HepG2 (cell line): ENCODE data around the gene PAK1IP1. TPM values are rescaled to one million over a fixed set of nuclear protein-coding genes. Genes with fewer than 3 reads are reported as not detected.
A peak's percentile ranks its signal among the peaks of the same experiment; 100 is the strongest.

Experiments used
- ATF7 ChIP-seq, 2 experiments: fragments of 450-650 bp in 1 of 2; sonication (generic) in 1 of 2; formaldehyde crosslinking in 1 of 2; IDR thresholded peaks; 2 replicates each; pipeline versions ENCODE4 v1.4.0 to v1.6.1; 2016 to 2020; ENCODE audit warnings: antibody characterized with exemption in 1 of 2, mild to moderate bottlenecking in 1 of 2, missing genetic modification reagents in 1 of 2
- ELF1 ChIP-seq: sonication (generic); formaldehyde crosslinking; IDR thresholded peaks from 2 replicates; pipeline ENCODE4 v1.4.0; 2020; ENCODE audit warnings: missing genetic modification reagents
- KDM5A ChIP-seq: fragments of 200-600 bp; sonication (generic); IDR thresholded peaks from 2 replicates; pipeline ENCODE4 v1.7.0; 2018; ENCODE audit warnings: antibody characterized with exemption, mild to moderate bottlenecking, low read length, borderline replicate concordance
- MLX ChIP-seq: IDR thresholded peaks from 2 replicates; pipeline ENCODE4 v1.6.1; 2016
- MTA1 ChIP-seq: sonication (generic); formaldehyde crosslinking; IDR thresholded peaks from 2 replicates; pipeline ENCODE4 v1.4.0; 2020; ENCODE audit warnings: missing genetic modification reagents, mild to moderate bottlenecking, borderline replicate concordance
- MXI1 ChIP-seq: IDR thresholded peaks from 3 replicates; pipeline ENCODE4 v1.6.1; 2012; ENCODE audit warnings: low read depth, low read length, inconsistent platforms, borderline replicate concordance
- NR3C1 ChIP-seq: sonication (generic); formaldehyde crosslinking; IDR thresholded peaks from 2 replicates; pipeline ENCODE4 v1.4.0; 2020; ENCODE audit warnings: missing genetic modification reagents
- PRPF4 ChIP-seq: fragments of 200-400 bp; formaldehyde crosslinking; IDR thresholded peaks from 2 replicates; pipeline ENCODE4 v1.6.1; 2016; ENCODE audit warnings: low read length, low read depth; ENCODE audit not compliant: poor library complexity, severe bottlenecking
- RARA ChIP-seq: IDR thresholded peaks from 2 replicates; pipeline ENCODE4 v1.6.1; 2016; ENCODE audit warnings: missing genetic modification reagents, missing compliant biosample characterization
- TBX2 ChIP-seq: sonication (generic); formaldehyde crosslinking; IDR thresholded peaks from 2 replicates; pipeline ENCODE4 v1.5.0; 2020; ENCODE audit warnings: missing genetic modification reagents, mild to moderate bottlenecking, borderline replicate concordance
- TEAD2 ChIP-seq: sonication (generic); formaldehyde crosslinking; IDR thresholded peaks from 2 replicates; pipeline ENCODE4 v1.9.0; 2021; ENCODE audit warnings: missing genetic modification reagents
- ZNF816 ChIP-seq: sonication (generic); formaldehyde crosslinking; IDR thresholded peaks from 2 replicates; pipeline ENCODE4 v1.8.0; 2022; ENCODE audit warnings: missing genetic modification reagents, mild to moderate bottlenecking, borderline replicate concordance
- polyA plus RNA-seq, 8 experiments: library from polyadenylated mRNA; depleted of rRNA in 3 of 8; stranded (reverse) in 7 of 8; unstranded in 1 of 8; fragments of >200 nt; fragmentation: Illumina TruSeq in 4 of 8; extraction: Trizol in 4 of 8; gene quantifications; 2 replicates each; pipeline versions ENCODE4 v1.2.1 to v1.2.3, GENCODE V29; 2011 to 2016; ENCODE audit warnings: low read depth in 4 of 8, missing spikeins in 1 of 8, mixed read lengths in 1 of 8; ENCODE audit not compliant: insufficient read depth in 1 of 8
- total RNA-seq, 5 experiments: library from RNA; depleted of rRNA; stranded (reverse); fragments of >200 nt; fragmentation: Illumina TruSeq; extraction: Trizol; gene quantifications; 2 replicates each; pipeline ENCODE4 v1.2.3, GENCODE V29; 2016; ENCODE audit warnings: low read depth in 1 of 5
- TF ChIP-seq, protein P1 (sequence below): sonication (generic); formaldehyde crosslinking; IDR thresholded peaks from 2 replicates; pipeline ENCODE4 v1.4.0; 2020; ENCODE audit warnings: missing genetic modification reagents
- TF ChIP-seq, protein P2 (sequence below): sonication (generic); formaldehyde crosslinking; IDR thresholded peaks from 2 replicates; pipeline ENCODE4 v1.5.1; 2020; ENCODE audit warnings: mild to moderate bottlenecking, missing genetic modification reagents
- TF ChIP-seq, protein P3 (sequence below): sonication (generic); formaldehyde crosslinking; IDR thresholded peaks from 2 replicates; pipeline ENCODE4 v1.5.0; 2020; ENCODE audit warnings: missing genetic modification reagents
- TF ChIP-seq, protein P4 (sequence below): sonication (generic); formaldehyde crosslinking; IDR thresholded peaks from 2 replicates; pipeline ENCODE4 v1.9.0; 2021; ENCODE audit warnings: missing genetic modification reagents, mild to moderate bottlenecking, borderline replicate concordance
- TF ChIP-seq, protein P5 (sequence below): sonication (generic); formaldehyde crosslinking; IDR thresholded peaks from 2 replicates; pipeline ENCODE4 v1.8.1; 2022; ENCODE audit warnings: low read depth, mild to moderate bottlenecking, missing genetic modification reagents

PAK1IP1 gene
- total and polyA plus RNA-seq, 2 of the 13 experiments (the other 11 are each of a cell fraction or from before 2014, with no cell fraction given) = 23.4 to 66.2 TPM

- no peak for TF ChIP-seq PRPF4
- TF ChIP-seq ZNF816 = peak; percentile 94; the same call in 1 of the 2 replicates
- TF ChIP-seq NR3C1 (CRISPR knock-in tag) = no peak
- TF ChIP-seq TBX2 (CRISPR knock-in tag) = peak; percentile 93
- TF ChIP-seq, protein P1, sequence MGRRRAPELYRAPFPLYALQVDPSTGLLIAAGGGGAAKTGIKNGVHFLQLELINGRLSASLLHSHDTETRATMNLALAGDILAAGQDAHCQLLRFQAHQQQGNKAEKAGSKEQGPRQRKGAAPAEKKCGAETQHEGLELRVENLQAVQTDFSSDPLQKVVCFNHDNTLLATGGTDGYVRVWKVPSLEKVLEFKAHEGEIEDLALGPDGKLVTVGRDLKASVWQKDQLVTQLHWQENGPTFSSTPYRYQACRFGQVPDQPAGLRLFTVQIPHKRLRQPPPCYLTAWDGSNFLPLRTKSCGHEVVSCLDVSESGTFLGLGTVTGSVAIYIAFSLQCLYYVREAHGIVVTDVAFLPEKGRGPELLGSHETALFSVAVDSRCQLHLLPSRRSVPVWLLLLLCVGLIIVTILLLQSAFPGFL (CRISPR knock-in tag) = no peak
- TF ChIP-seq MTA1 (CRISPR knock-in tag) = peak; percentile 69; the same call in 1 of the 2 replicates
- TF ChIP-seq KDM5A = peak; percentile 76; the same call in 1 of the 2 replicates
- TF ChIP-seq, protein P2, sequence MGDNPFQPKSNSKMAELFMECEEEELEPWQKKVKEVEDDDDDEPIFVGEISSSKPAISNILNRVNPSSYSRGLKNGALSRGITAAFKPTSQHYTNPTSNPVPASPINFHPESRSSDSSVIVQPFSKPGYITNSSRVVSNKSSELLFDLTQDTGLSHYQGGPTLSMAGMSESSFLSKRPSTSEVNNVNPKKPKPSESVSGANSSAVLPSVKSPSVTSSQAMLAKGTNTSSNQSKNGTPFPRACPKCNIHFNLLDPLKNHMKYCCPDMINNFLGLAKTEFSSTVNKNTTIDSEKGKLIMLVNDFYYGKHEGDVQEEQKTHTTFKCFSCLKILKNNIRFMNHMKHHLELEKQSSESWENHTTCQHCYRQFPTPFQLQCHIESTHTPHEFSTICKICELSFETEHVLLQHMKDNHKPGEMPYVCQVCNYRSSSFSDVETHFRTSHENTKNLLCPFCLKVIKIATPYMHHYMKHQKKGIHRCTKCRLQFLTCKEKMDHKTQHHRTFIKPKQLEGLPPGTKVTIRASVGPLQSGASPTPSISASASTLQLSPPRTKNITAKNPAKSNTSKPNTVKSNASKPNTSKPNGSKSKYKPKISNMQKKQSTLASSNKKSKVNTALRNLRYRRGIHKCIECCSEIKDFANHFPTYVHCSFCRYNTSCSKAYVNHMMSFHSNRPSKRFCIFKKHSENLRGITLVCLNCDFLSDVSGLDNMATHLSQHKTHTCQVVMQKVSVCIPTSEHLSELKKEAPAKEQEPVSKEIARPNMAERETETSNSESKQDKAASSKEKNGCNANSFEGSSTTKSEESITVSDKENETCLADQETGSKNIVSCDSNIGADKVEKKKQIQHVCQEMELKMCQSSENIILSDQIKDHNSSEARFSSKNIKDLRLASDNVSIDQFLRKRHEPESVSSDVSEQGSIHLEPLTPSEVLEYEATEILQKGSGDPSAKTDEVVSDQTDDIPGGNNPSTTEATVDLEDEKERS = peak; percentile 98
- peak; percentile 90; the same call in 1 of the 3 replicates for TF ChIP-seq MXI1
- TF ChIP-seq TEAD2 (CRISPR knock-in tag) = no peak
- TF ChIP-seq MLX = peak; percentile 78; the same call in 1 of the 2 replicates
- TF ChIP-seq, protein P3, sequence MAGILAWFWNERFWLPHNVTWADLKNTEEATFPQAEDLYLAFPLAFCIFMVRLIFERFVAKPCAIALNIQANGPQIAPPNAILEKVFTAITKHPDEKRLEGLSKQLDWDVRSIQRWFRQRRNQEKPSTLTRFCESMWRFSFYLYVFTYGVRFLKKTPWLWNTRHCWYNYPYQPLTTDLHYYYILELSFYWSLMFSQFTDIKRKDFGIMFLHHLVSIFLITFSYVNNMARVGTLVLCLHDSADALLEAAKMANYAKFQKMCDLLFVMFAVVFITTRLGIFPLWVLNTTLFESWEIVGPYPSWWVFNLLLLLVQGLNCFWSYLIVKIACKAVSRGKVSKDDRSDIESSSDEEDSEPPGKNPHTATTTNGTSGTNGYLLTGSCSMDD (CRISPR knock-in tag) = no peak
- TF ChIP-seq ELF1 (CRISPR knock-in tag) = peak; percentile 87
- no peak for TF ChIP-seq ATF7 (IDR thresholded peaks at IDR 0.05)
- TF ChIP-seq ATF7 (CRISPR knock-in tag; IDR thresholded peaks at IDR 0.05) = no peak
- TF ChIP-seq, protein P4, sequence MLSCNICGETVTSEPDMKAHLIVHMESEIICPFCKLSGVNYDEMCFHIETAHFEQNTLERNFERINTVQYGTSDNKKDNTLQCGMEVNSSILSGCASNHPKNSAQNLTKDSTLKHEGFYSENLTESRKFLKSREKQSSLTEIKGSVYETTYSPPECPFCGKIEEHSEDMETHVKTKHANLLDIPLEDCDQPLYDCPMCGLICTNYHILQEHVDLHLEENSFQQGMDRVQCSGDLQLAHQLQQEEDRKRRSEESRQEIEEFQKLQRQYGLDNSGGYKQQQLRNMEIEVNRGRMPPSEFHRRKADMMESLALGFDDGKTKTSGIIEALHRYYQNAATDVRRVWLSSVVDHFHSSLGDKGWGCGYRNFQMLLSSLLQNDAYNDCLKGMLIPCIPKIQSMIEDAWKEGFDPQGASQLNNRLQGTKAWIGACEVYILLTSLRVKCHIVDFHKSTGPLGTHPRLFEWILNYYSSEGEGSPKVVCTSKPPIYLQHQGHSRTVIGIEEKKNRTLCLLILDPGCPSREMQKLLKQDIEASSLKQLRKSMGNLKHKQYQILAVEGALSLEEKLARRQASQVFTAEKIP (CRISPR knock-in tag) = no peak
- TF ChIP-seq, protein P5, sequence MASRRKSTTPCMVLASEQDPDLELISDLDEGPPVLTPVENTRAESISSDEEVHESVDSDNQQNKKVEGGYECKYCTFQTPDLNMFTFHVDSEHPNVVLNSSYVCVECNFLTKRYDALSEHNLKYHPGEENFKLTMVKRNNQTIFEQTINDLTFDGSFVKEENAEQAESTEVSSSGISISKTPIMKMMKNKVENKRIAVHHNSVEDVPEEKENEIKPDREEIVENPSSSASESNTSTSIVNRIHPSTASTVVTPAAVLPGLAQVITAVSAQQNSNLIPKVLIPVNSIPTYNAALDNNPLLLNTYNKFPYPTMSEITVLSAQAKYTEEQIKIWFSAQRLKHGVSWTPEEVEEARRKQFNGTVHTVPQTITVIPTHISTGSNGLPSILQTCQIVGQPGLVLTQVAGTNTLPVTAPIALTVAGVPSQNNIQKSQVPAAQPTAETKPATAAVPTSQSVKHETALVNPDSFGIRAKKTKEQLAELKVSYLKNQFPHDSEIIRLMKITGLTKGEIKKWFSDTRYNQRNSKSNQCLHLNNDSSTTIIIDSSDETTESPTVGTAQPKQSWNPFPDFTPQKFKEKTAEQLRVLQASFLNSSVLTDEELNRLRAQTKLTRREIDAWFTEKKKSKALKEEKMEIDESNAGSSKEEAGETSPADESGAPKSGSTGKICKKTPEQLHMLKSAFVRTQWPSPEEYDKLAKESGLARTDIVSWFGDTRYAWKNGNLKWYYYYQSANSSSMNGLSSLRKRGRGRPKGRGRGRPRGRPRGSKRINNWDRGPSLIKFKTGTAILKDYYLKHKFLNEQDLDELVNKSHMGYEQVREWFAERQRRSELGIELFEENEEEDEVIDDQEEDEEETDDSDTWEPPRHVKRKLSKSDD (CRISPR knock-in tag) = peak; percentile 83
- peak; percentile 65 for TF ChIP-seq RARA
Measured at GRCh38 chr6:10747251-10747972, 52.6 kb downstream of the PAK1IP1 start, which contains the start of gene TMEM14B (continued).
